Measurements from ENCODE around the gene MSH2. TPM values are rescaled to one million over a fixed set of nuclear protein-coding genes. Genes with fewer than 3 reads are reported as not detected.

The MSH2 gene
- total and polyA plus RNA-seq, 2 of the 13 experiments (the other 11 are each of a cell fraction or from before 2014, with no cell fraction given), result 19.9 to 76.3 TPM

- TF ChIP-seq SMC3 (IDR thresholded peaks at IDR 0.05; ENCODE audit: low read length) (no peak), ELK4 (CRISPR knock-in tag; IDR thresholded peaks at IDR 0.05; ENCODE audit: borderline replicate concordance) (no peak), KDM5A (IDR thresholded peaks at IDR 0.05; ENCODE audit: borderline replicate concordance, low read length) (no peak), ZNF292 (CRISPR knock-in tag; IDR thresholded peaks at IDR 0.05; ENCODE audit: borderline replicate concordance, low read depth) (no peak), ZFP90 (CRISPR knock-in tag; IDR thresholded peaks at IDR 0.05; ENCODE audit: borderline replicate concordance) (no peak), ASH2L (IDR thresholded peaks at IDR 0.05; ENCODE audit: insufficient read length, low read depth, low read length) (no peak), FOXJ3 (CRISPR knock-in tag; IDR thresholded peaks at IDR 0.05; ENCODE audit: borderline replicate concordance) (no peak), NFATC3 (CRISPR knock-in tag; IDR thresholded peaks at IDR 0.05) (no peak), ZNF605 (CRISPR knock-in tag; IDR thresholded peaks at IDR 0.05) (no peak), ZBTB44 (CRISPR knock-in tag; IDR thresholded peaks at IDR 0.05) (no peak), TEAD3 (CRISPR knock-in tag; optimal IDR thresholded peaks at IDR 0.05; ENCODE audit: borderline replicate concordance) (no peak), MAFG (CRISPR knock-in tag; IDR thresholded peaks at IDR 0.05) (no peak), RFXANK (CRISPR knock-in tag; IDR thresholded peaks at IDR 0.05) (no peak), REPIN1 (CRISPR knock-in tag; IDR thresholded peaks at IDR 0.05; ENCODE audit: borderline replicate concordance, low read depth) (no peak), NFIB (CRISPR knock-in tag; IDR thresholded peaks at IDR 0.05; ENCODE audit: borderline replicate concordance) (no peak)
- TF ChIP-seq, protein P1, sequence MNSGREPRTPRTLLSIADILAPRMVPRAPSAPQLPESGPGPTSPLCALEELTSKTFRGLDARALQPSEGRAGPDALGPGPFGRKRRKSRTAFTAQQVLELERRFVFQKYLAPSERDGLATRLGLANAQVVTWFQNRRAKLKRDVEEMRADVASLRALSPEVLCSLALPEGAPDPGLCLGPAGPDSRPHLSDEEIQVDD (CRISPR knock-in tag; IDR thresholded peaks at IDR 0.05; ENCODE audit: borderline replicate concordance), result no peak
- H3K9ac ChIP-seq (ENCODE audit: insufficient read depth, low read depth, low read length), result no peak overlapping the region
- ATAC-seq, result no peak
Measured at GRCh38 chr2:47518497-47519146, 115.7 kb downstream of the MSH2 start.

More at GRCh38 chr2:47518497-47519146, 115.7 kb downstream of the MSH2 start:
- H4K20me1 ChIP-seq (ENCODE audit: insufficient read depth, low read length), result no peaks in the 10 kb centered on the region
- H3K4me3 ChIP-seq (replicated peaks in 1 of 3; ENCODE audit: insufficient read depth in 1 of 3, low read depth in 2 of 3, low read length in 3 of 3), result no peak overlapping the region
- DNase-seq (ENCODE audit: low spot score) (no peak), FAIRE-seq (no peak)
- H3K79me2 ChIP-seq (ENCODE audit: insufficient read depth, low read length), result no peaks in the 10 kb centered on the region
- ChIA-PET POLR2A (no interaction called here), CTCF (ENCODE audit: low intra/inter-chr PET ratio, low total read pairs) (no interaction called here)
- H3K4me2 ChIP-seq (ENCODE audit: low read depth, low read length), result no peak overlapping the region
- no peak overlapping the region for H3K27ac ChIP-seq (ENCODE audit: extremely low read length, insufficient read depth, low read length)
- no TSS peak for BruUV-seq (replicated peaks)
- H3K4me1 ChIP-seq (ENCODE audit: insufficient read depth, low read length), result no peaks in the 10 kb centered on the region
- in situ Hi-C loops (cut with HindIII; ENCODE audit: extremely low pct_ligation_motif_present, low pct_unique_long_range_greater_than_20kb), result no loop called here
- WGBS (ENCODE audit: low lambda C conversion rate), result 69% methylated on average over 12 of the region's 12 CpGs
- H3K36me3 ChIP-seq (replicated peaks in 1 of 2; ENCODE audit: control insufficient read depth in 1 of 2, insufficient read depth in 2 of 2, low read length in 2 of 2), result no peaks in the 10 kb centered on the region
- intact Hi-C loops (cut with micrococcal nuclease; ENCODE audit: unreplicated experiment), result no loop called here
- H2AFZ ChIP-seq (ENCODE audit: low read length), result no peak overlapping the region
- no peaks in the 10 kb centered on the region for H3K27me3 ChIP-seq (ENCODE audit: control insufficient read depth in 1 of 2, insufficient read depth in 2 of 2, low read length in 2 of 2)
- no peaks in the 10 kb centered on the region for H3K9me3 ChIP-seq (ENCODE audit: low read length)
